Stimulated activated naive CD4-positive, alpha-beta T cell (primary cell): ENCODE measurements around the gene PNPLA2.

Source experiments
- DNase-seq, 6 experiments: peaks; one replicate each; lab custom pipeline; 2025; lab: John Stamatoyannopoulos, UW

Gene PNPLA2

DNA sequence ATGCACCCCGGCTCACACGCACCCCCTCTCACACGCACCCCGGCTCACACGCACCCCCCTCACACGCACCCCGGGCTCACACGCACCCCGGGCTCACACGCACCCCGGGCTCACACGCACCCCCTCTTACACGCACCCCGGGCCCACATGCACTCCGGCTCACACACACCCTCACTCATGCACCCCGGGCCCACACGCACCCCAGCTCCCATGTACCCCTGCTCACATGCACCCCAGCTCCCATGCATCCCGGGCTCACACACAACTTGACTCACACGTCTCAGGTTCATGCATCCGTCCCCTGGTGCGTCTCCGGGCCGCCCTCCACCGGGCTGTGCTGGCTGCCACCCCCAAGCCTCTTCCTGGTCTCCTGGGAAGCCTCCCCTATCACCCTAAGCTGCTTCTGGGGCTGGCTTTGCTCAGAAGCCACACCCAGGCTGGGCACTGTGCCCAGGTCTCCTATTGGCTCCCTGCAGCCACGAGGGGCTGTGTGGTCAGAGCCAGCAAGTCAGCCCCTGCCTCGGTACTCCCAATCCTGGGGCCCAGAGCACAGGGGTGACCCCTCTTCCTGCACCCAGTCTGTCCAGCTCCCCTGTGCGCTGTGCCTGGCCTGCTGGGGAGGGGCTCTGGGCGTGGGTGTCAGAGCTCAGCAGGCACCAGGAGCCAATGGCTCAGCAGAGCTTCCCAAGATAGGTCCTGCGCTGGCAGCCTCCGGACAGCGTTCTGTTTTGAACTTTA, 40.8 kb downstream of the PNPLA2 start:
- DNase-seq = no peak

- DNase-seq = no peak
Measured at GRCh38 chr11:860234-861104, 41.8 kb downstream of the PNPLA2 start.

DNA sequence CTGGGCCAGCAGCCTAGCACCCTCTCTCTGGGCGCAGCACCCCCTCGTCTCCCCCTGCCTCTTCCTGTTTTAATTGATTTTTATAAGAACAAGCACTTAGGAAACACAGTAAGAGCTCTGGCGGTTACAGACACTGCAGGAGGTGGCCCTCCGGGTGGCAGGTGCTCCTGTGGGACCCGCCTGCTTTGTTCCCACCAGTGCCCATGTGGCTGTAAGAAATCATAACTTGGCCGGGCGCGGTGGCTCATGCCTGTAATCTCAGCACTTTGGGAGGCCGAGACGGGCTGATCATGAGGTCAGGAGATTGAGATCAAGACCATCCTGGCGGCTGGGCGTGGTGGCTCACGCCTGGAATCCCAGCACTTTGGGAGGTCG, 42.4 kb downstream of the PNPLA2 start:
- no peak for DNase-seq

DNA sequence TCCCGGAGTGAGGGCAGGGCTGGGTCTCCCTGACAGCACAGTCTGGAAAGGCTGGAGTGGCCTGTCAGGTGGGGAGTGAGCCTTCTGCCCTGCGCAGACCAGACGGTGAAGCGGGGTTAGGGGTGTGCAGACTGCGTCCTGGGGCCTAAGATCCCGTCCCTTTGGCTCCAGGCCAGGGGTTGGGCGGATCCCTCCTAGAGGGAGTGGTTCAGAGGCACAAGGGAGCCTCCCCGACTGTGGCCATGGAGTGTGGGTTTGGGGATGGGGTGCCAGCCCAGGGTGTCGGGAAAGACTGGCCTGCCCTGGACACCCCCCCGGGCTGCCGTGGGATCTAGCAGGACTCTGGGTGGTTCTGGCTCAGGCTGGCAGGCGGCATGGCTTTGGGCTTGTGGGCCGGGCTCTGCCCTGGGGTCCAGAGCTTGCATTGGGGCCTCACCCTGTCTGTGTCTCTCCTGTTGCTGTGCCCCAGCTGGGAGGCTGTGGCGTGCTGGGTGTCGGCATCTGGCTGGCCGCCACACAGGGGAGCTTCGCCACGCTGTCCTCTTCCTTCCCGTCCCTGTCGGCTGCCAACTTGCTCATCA, 43.5 kb downstream of the PNPLA2 start:
- no peak for DNase-seq

GRCh38 chr11:862696-863022, 43.9 kb downstream of the PNPLA2 start:
- no peak for DNase-seq

GRCh38 chr11:863023-863909, 44.6 kb downstream of the PNPLA2 start:
- no peak for DNase-seq

DNA sequence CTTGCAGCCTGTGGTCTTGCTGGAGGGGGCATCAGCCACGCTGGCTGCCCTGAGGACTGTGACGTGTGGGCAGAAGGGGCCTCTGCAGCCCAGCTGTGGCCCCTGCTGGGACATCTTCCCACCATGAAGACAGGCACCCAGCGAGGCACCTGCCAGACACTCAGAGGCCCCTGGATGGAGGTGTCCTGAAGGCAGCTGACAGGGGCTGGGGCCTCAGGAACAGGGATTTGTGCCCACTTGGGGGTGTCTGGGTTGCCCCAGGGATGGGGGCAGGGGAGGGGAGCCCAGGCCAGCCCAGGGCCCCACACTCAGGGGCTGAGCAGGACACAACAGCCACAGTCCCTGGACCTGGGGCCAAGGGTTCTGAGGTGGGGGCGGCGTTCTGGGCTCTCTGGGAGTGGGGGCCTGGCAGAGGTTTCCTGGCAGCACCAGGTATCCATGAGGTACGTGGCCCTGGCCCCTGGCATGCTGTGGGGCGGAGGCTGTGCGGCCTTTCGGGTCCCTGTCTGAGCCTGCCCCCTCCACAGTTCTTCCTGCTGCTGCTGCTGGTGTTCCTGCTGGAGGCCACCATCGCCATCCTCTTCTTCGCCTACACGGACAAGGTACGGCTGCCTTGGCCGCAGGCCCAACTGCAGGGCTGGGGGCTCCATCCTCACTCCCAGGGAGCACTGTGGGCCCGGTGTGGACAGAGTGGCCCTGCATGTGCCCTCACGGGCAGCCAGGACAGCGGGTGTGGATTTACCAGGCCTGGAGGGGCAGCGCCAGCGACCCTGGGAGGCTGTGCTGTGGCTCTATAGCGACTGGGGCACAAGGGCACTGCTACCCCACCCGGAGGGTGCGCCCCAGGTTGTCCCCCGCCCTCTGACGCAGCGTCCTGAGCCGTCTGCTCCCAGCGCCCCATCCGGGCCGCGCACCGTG, 45.5 kb downstream of the PNPLA2 start:
- DNase-seq = no peak

DNA sequence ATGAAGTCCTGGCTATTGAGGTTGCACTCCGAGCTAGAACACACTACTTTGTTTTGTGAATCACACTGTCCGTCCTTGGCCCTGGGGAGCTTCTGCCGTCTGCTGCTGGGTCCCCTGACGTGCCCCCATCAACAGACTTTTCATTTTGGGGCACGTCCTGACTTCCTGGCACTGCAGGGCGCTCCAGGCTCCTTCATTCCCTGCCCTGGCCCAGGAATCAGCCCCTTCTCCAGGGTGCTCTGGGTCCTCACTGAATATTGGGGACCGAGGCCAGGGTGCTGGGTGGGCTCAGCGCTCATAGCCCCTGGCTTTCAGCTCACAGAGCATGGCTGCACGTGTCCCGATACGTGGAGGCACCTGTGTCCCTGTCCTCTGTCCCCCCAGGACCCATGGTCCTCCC, 46.2 kb downstream of the PNPLA2 start:
- no peak for DNase-seq

DNA sequence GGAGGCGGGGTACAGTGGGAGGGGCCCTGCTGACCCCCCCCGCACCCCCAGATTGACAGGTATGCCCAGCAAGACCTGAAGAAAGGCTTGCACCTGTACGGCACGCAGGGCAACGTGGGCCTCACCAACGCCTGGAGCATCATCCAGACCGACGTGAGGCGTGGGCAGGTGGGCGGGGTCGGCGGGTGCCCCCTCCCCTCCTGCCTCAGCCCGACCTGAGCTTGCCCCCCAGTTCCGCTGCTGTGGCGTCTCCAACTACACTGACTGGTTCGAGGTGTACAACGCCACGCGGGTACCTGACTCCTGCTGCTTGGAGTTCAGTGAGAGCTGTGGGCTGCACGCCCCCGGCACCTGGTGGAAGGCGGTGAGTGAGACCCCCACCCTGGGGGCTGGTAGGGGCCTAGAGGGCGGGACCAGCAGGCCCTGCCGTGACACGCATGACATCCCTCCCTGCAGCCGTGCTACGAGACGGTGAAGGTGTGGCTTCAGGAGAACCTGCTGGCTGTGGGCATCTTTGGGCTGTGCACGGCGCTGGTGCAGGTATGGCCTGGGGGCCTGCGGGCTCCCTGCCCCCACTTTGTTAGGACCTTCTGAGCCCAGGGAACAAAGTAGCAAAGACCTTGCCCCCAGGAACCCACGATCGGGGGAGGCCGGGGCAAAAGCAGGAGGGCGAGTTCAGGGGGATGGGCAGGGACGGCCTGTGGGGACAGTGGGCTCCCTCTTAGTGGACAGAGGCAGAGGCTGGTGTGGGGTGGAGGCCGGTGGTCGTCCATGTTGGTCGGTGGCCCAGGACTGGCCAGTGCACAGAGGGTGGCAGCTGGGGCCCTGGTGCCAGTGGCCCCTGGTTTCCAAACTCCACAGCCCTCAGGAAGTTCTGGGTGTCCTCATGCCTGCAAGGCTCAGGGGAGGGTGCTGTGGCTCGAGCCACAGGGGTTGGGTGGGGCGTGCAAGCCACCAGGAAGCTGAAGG, 47.0 kb downstream of the PNPLA2 start:
- DNase-seq = no peak

DNA sequence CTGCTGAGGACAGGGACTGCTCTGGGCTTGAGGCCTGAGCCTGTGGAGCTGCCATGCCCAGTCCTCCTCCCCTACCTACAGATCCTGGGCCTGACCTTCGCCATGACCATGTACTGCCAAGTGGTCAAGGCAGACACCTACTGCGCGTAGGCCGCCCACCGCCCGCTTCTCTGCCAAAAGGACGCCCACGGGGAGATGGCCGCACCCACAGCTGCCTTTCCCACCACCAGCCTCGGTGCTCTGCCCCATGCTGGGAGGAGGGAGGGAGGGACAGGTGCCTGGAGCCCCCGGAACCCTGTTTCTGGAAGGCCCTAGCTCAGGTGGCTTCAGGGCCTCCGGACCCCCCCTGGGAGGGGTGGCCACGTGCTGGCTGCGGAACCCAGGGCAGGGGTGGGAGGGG, 47.8 kb downstream of the PNPLA2 start:
- DNase-seq = no peak

DNA sequence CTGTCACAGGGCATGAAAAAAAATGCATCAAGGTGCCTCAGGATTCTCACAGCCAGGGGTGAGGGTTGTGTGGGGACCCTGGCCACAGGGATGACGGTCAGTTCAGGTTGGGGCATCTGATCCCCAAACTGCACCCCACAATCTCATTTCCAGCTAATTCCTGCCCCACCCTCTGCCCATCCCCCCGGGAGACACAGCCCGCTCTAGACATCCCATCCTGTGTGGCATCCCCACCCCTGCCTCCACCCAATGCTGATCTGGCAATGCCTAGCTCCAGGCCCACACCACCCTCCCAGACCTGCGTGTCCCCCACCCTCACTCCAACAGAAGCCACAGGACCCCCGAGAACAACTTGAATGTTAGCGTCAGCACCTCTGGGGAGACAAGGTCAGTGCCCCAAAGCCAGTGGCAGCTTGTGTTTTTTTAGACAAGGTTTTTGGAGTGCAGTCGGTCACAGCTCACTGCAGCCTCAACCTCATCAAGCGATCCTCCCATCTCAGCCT, 49.2 kb downstream of the PNPLA2 start:
- DNase-seq = no peak

DNA sequence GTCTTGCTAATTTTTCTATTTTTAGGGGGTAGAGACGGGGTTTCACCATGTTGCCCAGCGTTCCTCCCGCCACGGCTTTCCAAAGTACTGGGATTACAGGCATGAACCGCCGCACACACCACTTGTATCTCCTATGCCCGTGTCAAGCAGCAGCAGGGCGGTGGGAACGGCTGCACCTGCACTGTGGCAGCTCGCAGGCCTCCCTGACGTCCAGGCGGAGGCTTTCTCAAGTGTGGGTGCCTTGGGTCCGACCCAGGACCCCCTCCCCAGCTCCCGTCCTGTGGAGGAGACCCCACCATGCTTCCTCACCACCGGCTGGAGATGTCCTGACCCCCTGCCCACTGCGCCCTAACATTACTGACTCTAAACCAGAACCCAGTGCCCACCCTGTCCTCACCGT, 49.7 kb downstream of the PNPLA2 start:
- no peak for DNase-seq

DNA sequence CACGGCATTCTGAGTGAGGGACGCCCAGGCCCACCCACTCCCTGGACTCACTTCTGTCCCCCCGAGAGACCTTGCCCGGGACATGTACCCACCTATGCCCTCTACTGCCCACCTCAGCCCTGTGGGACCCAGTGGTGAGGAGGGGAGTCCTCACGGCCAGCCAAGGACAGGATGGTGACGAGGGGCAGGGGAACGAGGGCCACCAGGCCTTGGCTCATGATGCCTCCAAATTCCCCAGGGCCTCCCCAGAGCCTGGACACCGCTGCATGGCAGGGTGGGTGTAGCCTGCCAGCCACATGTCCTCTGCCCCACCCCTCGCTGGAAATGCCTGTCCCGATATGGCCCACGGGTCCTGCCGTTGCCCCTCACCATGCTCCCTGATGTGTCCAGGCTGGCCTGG, 50.1 kb downstream of the PNPLA2 start:
- no peak for DNase-seq

DNA sequence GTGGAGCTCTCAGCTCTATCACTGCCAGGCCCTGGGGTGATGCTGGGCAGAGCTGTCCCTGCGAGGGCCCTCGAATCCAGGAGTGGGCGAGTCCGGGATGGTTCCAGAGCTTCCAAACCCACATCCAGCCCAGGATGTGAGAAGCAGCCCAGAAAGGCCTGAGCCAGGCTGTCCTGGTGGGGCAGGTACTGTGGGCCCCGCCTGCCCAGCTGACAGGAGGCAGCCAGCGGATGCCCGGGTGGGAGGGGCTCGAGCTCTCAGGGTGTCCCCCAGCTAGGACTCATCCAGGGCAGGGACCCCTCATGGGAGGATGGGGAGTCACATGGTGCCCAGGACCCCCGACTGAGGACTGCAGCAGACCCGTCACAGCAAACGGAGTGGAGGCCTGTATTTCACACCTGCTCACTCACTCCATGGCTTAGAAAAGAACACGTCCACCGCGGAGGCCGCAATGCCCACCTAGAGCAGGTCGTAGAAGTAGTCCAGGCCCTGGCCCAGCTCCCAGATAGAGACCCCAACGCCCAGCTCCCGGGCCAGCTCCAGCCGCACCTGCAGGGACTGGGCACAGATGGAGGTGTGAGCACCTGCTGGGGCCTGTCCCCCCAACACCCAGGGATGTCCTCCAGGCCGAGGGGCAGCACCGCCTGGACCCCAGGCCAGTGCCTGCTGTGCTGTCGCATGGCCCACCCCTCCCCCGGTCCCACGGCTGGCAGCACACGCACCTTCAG, 50.8 kb downstream of the PNPLA2 start:
- no peak for DNase-seq

GRCh38 chr11:870127-870413, 51.4 kb downstream of the PNPLA2 start:
- no peak for DNase-seq

DNA sequence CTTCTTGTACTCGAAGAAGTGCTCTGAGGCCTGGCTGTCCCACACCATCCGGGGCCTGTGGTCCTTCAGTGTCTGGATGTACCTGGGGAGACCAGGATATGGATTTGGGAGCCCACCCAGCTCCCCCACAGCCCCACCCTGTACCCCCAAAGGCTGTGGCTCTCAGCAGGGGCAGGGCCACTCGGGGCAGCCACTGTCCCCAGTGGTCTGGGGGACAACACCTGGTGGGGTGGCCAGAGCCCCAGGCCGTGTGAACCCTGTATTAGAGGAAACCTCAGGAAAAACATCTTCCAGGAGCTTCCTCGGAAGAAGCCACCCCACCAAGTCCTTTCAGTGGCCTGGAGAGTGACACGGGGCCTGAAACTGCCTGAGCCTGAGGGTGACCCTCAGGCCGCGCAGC, 51.7 kb downstream of the PNPLA2 start:
- DNase-seq = no peak

DNA sequence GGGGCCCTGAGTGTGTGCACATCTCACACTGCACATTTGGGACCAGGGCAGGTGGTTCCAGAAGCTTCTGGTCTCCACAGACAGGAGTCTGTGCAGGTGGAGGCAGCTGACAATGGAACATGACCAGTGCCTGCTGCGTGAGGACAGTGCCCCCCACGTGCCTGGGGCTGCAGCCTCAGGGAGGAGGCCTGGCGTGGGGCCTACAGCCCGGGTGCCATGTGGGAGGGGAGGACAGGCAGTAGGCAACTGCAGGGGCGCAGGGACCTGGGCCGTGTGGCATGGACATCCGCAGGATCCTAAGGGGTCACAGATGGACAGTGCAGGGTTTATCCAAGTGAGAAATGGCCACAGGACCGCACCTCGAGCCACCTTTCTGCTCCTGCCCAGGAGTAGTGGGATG, 52.8 kb downstream of the PNPLA2 start:
- DNase-seq = no peak

DNA sequence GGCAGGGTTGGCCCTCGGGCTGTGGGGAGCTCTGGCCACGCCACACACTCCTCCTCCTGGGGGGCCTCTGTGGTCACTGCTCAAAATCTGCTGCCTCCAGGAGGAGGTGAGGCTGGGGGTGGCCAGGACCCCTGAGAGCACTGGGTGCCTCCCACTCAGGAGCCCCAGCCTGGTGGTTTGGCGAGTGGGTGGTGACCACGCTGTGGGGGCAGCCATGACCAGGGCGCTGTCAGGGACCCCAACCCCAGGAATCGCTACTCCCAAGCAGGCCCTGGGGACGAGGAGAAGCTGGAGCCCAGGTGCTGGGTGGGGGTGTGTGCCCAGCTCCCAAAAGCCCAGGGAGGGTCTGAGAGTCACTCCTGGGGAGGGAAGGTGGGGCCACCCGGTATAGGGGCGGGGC, 54.1 kb downstream of the PNPLA2 start:
- no peak for DNase-seq

- DNase-seq = no peak
Measured at GRCh38 chr11:873706-874105, 55.0 kb downstream of the PNPLA2 start.
